ENCODE results near the gene STX11.

GRCh38 chr6:144232176-144232831, 82.0 kb downstream of the STX11 start:
- TF ChIP-seq CTCF (IDR thresholded peaks at IDR 0.05; ENCODE audit: low read depth, low read length) (no peak), EZH2phosphoT487 (IDR thresholded peaks at IDR 0.05; ENCODE audit: low read depth) (no peak)

Data from OCI-LY3 (cell line).